Lung (tissue), 12 donors: Measurements from ENCODE around the gene TLE2. TPM values are rescaled to one million over a fixed set of nuclear protein-coding genes. Genes with fewer than 3 reads are reported as not detected.

Source experiments
- ATAC-seq: fragments of 200-7000 bp; cut with Tn5 transposase; one replicate; pipeline ENCODE4 v1.9.1; 2020; ENCODE audit warnings: moderate number of reproducible peaks; ENCODE audit not compliant: insufficient read depth, low FRiP score
- DNase-seq, 3 donors: peaks; one replicate each; pipeline ENCODE4 v3.0.0-alpha.2; 2013 to 2017
- H3K27ac ChIP-seq, 2 donors: one replicate each; pipeline ENCODE4 v1.5.1; 2013; ENCODE audit warnings: mild to moderate bottlenecking in 2 of 2, moderate library complexity in 2 of 2, control low read depth in 1 of 2, inconsistent platforms in 1 of 2, low read depth in 1 of 2, low read length in 1 of 2
- H3K27me3 ChIP-seq, 3 donors: one replicate each; pipeline ENCODE4 v1.5.1; 2013; ENCODE audit warnings: low read length in 2 of 3; ENCODE audit not compliant: control insufficient read depth in 3 of 3, insufficient read depth in 3 of 3
- H3K36me3 ChIP-seq, 4 donors: one replicate each; pipeline ENCODE4 v1.5.1; 2013; ENCODE audit warnings: low read length in 4 of 4, mild to moderate bottlenecking in 1 of 4, moderate library complexity in 1 of 4; ENCODE audit not compliant: control insufficient read depth in 4 of 4, insufficient read depth in 4 of 4
- H3K4me1 ChIP-seq, 5 donors: one replicate each; pipeline ENCODE4 v1.5.1; 2013; ENCODE audit warnings: low read length in 5 of 5, mild to moderate bottlenecking in 2 of 5, moderate library complexity in 1 of 5; ENCODE audit not compliant: control insufficient read depth in 5 of 5, insufficient read depth in 5 of 5
- H3K4me3 ChIP-seq: one replicate; pipeline ENCODE4 v1.5.1; 2013; ENCODE audit warnings: mild to moderate bottlenecking, control low read depth, moderate library complexity
- H3K9ac ChIP-seq, 2 donors: one replicate each; pipeline ENCODE4 v1.5.1; 2013; ENCODE audit warnings: low read length in 2 of 2, control low read depth in 1 of 2; ENCODE audit not compliant: insufficient read depth in 1 of 2
- H3K9me3 ChIP-seq, 4 donors: one replicate each; pipeline ENCODE4 v1.5.1; 2013; ENCODE audit warnings: low read length in 3 of 4, mild to moderate bottlenecking in 1 of 4, moderate library complexity in 1 of 4; ENCODE audit not compliant: control insufficient read depth in 4 of 4, insufficient read depth in 3 of 4
- WGBS, 2 donors: extraction: QIAGEN DNeasy Blood & Tissue Kit; methylation state at CpG; one replicate each; pipeline ENCODE4 v1.1.7; 2013; 5-methylcytosine and 5-hydroxymethylcytosine counted together
- polyA plus RNA-seq, 2 donors: library from polyadenylated mRNA; stranded (reverse); fragments of 200-250 nt; gene quantifications; one replicate each; pipeline ENCODE4 v1.2.1, GENCODE V29; 2013
- total RNA-seq, 2 donors: library from RNA; depleted of rRNA in 1 of 2; stranded (reverse); fragments of >200 nt in 1 of 2; gene quantifications; one replicate each; pipeline ENCODE4 v1.2.1, GENCODE V29; 2014 to 2021
- TF ChIP-seq, protein P1 (sequence below): IDR thresholded peaks from 2 replicates; pipeline ENCODE4 v1.5.1; 2012; ENCODE audit warnings: mild to moderate bottlenecking; ENCODE audit errors: control extremely low read depth, extremely low read depth
- donor health status: control.
- donor health status: control.
- donor health status: Bipolar disorder and iron deficiency.
- donor health status: healthy.
- donor health status: DM: yes; HTN: yes; CAD: no.

Gene TLE2
- total and polyA plus RNA-seq, 4 donors: 30.8 to 47.1 (median 39.2) TPM

GRCh38 chr19:3015126-3016057 is 13.7 kb downstream of the TLE2 start:
- ATAC-seq (no peak), DNase-seq (no peak)
- 94 to 96% methylated on average over 22 of the region's 22 CpGs for WGBS, 2 donors

DNA sequence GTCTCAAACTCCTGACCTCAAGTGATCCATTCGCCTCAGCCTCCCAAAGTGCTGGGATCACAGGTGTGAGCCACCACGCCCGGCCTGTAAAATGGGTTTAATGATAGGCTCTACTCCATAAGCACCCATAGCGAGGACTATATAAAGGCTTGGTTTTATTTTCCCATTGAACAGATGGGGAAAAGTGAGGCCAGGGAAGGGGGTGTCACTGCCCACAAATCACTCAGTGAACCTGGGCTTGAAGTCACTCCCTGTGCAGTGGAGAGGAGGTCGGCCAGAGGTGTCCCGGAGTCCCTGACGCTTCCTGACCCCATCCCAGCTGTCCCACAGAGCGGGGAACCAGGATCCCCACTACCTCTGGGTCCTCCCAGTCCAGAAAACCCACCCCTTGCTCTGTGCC is 14.9 kb downstream of the TLE2 start:
- ATAC-seq (no peak), DNase-seq (no peak)
- H3K4me3 ChIP-seq: no peak overlapping the region
- no peak overlapping the region for H3K27ac ChIP-seq
- no peaks in the 10 kb centered on the region for H3K9me3 ChIP-seq
- no peak overlapping the region for H3K9ac ChIP-seq
- 95 to 98% methylated on average over 8 of the region's 8 CpGs for WGBS, 2 donors
- H3K4me1 ChIP-seq: no peaks in the 10 kb centered on the region
- TF ChIP-seq, protein P1, sequence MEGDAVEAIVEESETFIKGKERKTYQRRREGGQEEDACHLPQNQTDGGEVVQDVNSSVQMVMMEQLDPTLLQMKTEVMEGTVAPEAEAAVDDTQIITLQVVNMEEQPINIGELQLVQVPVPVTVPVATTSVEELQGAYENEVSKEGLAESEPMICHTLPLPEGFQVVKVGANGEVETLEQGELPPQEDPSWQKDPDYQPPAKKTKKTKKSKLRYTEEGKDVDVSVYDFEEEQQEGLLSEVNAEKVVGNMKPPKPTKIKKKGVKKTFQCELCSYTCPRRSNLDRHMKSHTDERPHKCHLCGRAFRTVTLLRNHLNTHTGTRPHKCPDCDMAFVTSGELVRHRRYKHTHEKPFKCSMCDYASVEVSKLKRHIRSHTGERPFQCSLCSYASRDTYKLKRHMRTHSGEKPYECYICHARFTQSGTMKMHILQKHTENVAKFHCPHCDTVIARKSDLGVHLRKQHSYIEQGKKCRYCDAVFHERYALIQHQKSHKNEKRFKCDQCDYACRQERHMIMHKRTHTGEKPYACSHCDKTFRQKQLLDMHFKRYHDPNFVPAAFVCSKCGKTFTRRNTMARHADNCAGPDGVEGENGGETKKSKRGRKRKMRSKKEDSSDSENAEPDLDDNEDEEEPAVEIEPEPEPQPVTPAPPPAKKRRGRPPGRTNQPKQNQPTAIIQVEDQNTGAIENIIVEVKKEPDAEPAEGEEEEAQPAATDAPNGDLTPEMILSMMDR: no peak
- no peaks in the 10 kb centered on the region for H3K27me3 ChIP-seq
- H3K36me3 ChIP-seq: peaks cover 4 to 37% (median 26%) of the 10 kb centered on the region in 4 donors

More at GRCh38 chr19:3015126-3016057, 13.7 kb downstream of the TLE2 start:
- Histone ChIP-seq H3K9me3 (no peaks in the 10 kb centered on the region), H3K27ac (no peak overlapping the region), H3K9ac (no peak overlapping the region), H3K36me3 (peaks cover 4 to 33% (median 26%) of the 10 kb centered on the region in 4 donors), H3K4me3 (no peak overlapping the region), H3K27me3 (no peaks in the 10 kb centered on the region), H3K4me1 (no peaks in the 10 kb centered on the region)
- TF ChIP-seq, protein P1: no peak

DNA sequence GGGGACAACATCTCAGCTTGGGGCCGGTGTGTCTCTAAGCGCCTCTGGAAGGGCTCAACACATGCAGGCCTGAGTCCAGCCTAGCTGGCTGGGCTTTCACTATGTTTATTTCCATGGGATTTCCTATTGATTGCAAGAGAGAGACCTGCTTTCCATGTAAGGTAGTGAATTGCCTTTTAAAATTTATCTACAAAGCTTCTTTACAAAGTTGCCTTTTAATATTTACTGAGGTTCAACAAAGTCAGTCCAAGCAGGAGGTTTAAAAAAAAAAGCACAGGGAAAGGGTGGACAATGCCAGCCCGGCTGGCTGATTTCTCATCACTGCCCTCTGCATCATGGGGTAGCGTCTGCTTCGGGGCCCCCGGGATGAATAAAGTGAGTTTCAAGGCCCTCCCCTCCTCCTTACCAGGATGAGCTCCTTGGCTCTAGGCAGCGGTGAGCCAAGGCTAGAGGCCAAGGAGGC is 15.8 kb downstream of the TLE2 start:
- WGBS, 2 donors: 89 to 92% methylated on average over 7 of the region's 7 CpGs
- TF ChIP-seq, protein P1: no peak
- DNase-seq (no peak), ATAC-seq (no peak)
- Histone ChIP-seq H3K4me1 (no peaks in the 10 kb centered on the region), H3K4me3 (no peak overlapping the region), H3K27me3 (no peaks in the 10 kb centered on the region), H3K27ac (no peak overlapping the region), H3K9me3 (no peaks in the 10 kb centered on the region), H3K36me3 (peaks cover 4 to 43% (median 28%) of the 10 kb centered on the region in 4 donors), H3K9ac (no peak overlapping the region)
